Left cardiac atrium (tissue), 4 donors: ENCODE data around the gene FCGR3B. TPM values are rescaled to one million over a fixed set of nuclear protein-coding genes. Genes with fewer than 3 reads are reported as not detected.
"Not testable (repeated sequence)": the region's sequence is repeated elsewhere in the genome, so short reads cannot be mapped to it uniquely, and the experiment has no call there.

Experiments
- ATAC-seq, 2 donors: fragments of 200-7000 bp; cut with Tn5 transposase; one replicate each; pipeline ENCODE4 v1.9.1; 2020; ENCODE audit warnings: mild to moderate bottlenecking in 2 of 2, moderate library complexity in 2 of 2
- DNase-seq: peaks from one replicate; pipeline ENCODE4 v3.0.0-alpha.2; 2020
- intact Hi-C, 2 donors: fragments of 100-400 bp; cut with DNase I; formaldehyde crosslinking; loops; one replicate each; pipeline versions ENCODE4 v1.14.1 to v1.15.1; 2022 to 2023
- long read RNA-seq: library from polyadenylated mRNA; unstranded; transcript quantifications from one replicate; pipeline ENCODE4 v2.0.0, GENCODE V29; 2021
- total RNA-seq, 2 donors: library from RNA; stranded (reverse); fragmentation: NEBNext Ultra II Directional; extraction: Animal tissue kit (Norgen Biotek cat#: 25700); gene quantifications; one replicate each; pipeline ENCODE4 v1.2.1, GENCODE V29; 2021
- donor health status: DM: no; HTN: yes; CAD: no.
- donor health status: DM: no; HTN: yes; CAD: no; lungs with severe emphysema.
- donor health status: DM: yes; HTN: yes; CAD: no.
- donor health status: Dilated cardiomyopathy.

FCGR3B gene
- 1 to 10 TPM; 2.4 to 6.1 TPM for total RNA-seq
- long read RNA-seq, partial matches to known transcripts: 0 of 1 reads
- long read RNA-seq, other reads (novel, unspliced or antisense): 0 of 1 reads

GRCh38 chr1:161631076-161631475, at the start of gene FCGR3B:
Gene FCGR3B (minus strand): TSS chr1:161631176. CDS start chr1:161631094, 82 bp downstream.
- no peak for ATAC-seq
- intact Hi-C loops: no loop called here
- no peak for DNase-seq

GRCh38 chr1:161678500-161678899, 47.5 kb upstream of the FCGR3B start:
- no peak for ATAC-seq
- intact Hi-C loops: no loop called here
- DNase-seq: no peak

- ATAC-seq (no peak), DNase-seq (no peak)
- intact Hi-C loops: no loop called here
Measured at GRCh38 chr1:161676958-161677689, 46.1 kb upstream of the FCGR3B start.

GRCh38 chr1:161676441-161676840, 45.5 kb upstream of the FCGR3B start:
- no peak for ATAC-seq
- intact Hi-C loops: no loop called here

GRCh38 chr1:161674908-161675307, 43.9 kb upstream of the FCGR3B start:
- DNase-seq, ATAC-seq, intact Hi-C loops: not testable (repeated sequence)

More at GRCh38 chr1:161676441-161676840, 45.5 kb upstream of the FCGR3B start:
- no peak for DNase-seq

GRCh38 chr1:161674447-161674846, 43.5 kb upstream of the FCGR3B start:
- intact Hi-C loops, ATAC-seq, DNase-seq: not testable (repeated sequence)

- ATAC-seq, DNase-seq, intact Hi-C loops: not testable (repeated sequence)
Measured at GRCh38 chr1:161673437-161673836, 42.5 kb upstream of the FCGR3B start.

GRCh38 chr1:161671045-161672020, 40.4 kb upstream of the FCGR3B start:
- ATAC-seq, DNase-seq, intact Hi-C loops: not testable (repeated sequence)

GRCh38 chr1:161664689-161665088, 33.7 kb upstream of the FCGR3B start:
- ATAC-seq, intact Hi-C loops, DNase-seq: not testable (repeated sequence)

- ATAC-seq, DNase-seq, intact Hi-C loops: not testable (repeated sequence)
Measured at GRCh38 chr1:161663569-161663968, 32.6 kb upstream of the FCGR3B start.

GRCh38 chr1:161662684-161663339, 31.8 kb upstream of the FCGR3B start, which contains the start of gene FCGR2B:
Gene FCGR2B (plus strand): TSS chr1:161663143. CDS start chr1:161663242, 99 bp downstream.
- peak; percentile 50 to 60 for ATAC-seq
- intact Hi-C loops: not testable (repeated sequence)

GRCh38 chr1:161661660-161662311, 30.8 kb upstream of the FCGR3B start:
- DNase-seq, intact Hi-C loops: not testable (repeated sequence)
- peak in 1 of 2 donors; percentile 12 for ATAC-seq

More at GRCh38 chr1:161662684-161663339, 31.8 kb upstream of the FCGR3B start, which contains the start of gene FCGR2B:
- DNase-seq: not testable (repeated sequence)

GRCh38 chr1:161658524-161658923, 27.5 kb upstream of the FCGR3B start:
- ATAC-seq: peak in 1 of 2 donors; percentile 59
- intact Hi-C loops, DNase-seq: not testable (repeated sequence)

GRCh38 chr1:161653971-161654370, 23.0 kb upstream of the FCGR3B start:
- intact Hi-C loops, DNase-seq: not testable (repeated sequence)

GRCh38 chr1:161653541-161653940, 22.6 kb upstream of the FCGR3B start:
- intact Hi-C loops, DNase-seq: not testable (repeated sequence)
- peak in 1 of 2 donors; percentile 39 for ATAC-seq

More at GRCh38 chr1:161653971-161654370, 23.0 kb upstream of the FCGR3B start:
- ATAC-seq: not testable (repeated sequence)

- peak; percentile 30 to 56 for ATAC-seq
- DNase-seq: not testable (repeated sequence)
- intact Hi-C loops: loop anchor here in 1 of 2 donors (5.0 kb wide), 1 partner anchor 95 kb away; no protein-coding TSS in a partner anchor
Measured at GRCh38 chr1:161647507-161648360, 16.8 kb upstream of the FCGR3B start.

GRCh38 chr1:161644855-161645254, 13.9 kb upstream of the FCGR3B start:
- intact Hi-C loops: loop anchor here in 1 of 2 donors (5.0 kb wide), 1 partner anchor 97 kb away; no protein-coding TSS in a partner anchor
- DNase-seq, ATAC-seq: not testable (repeated sequence)
